GM12878 (cell line): ENCODE measurements around the gene KCNH6. TPM values are rescaled to one million over a fixed set of nuclear protein-coding genes. Genes with fewer than 3 reads are reported as not detected.

Experiments
- ATAC-seq: fragments of 200-7000 bp; cut with Tn5 transposase; 3 replicates; pipeline ENCODE4 v1.9.1; 2020; ENCODE audit warnings: mild to moderate bottlenecking, moderate library complexity
- BruUV-seq: library from RNA; stranded (reverse); fragments of 400-500 nt; replicated peaks from 2 replicates; lab custom pipeline; 2021; lab: Mats Ljungman, UMichigan
- CTCF ChIA-PET: fragments of 300-600 bp; sonication (Branson Sonifier 250); formaldehyde crosslinking; extraction: SDS; loops from one replicate; lab custom pipeline; 2021; ENCODE audit warnings: inconsistent platforms; lab: Yijun Ruan, JAX
- POLR2A ChIA-PET: fragments of 350-600 bp; formaldehyde crosslinking; extraction: SDS; loops from one replicate; lab custom pipeline; 2021; ENCODE audit warnings: inconsistent platforms; lab: Charles Lee
- RAD21 ChIA-PET: fragments of 300-600 bp; sonication (Branson Sonifier 250); formaldehyde crosslinking; loops from one replicate; lab custom pipeline; 2023; ENCODE audit warnings: antibody characterized with exemption; ENCODE audit not compliant: unreplicated experiment; lab: Charles Lee
- SMC1A ChIA-PET: fragments of 300-600 bp; sonication (Branson Sonifier 250); formaldehyde crosslinking; loops from one replicate; lab custom pipeline; 2023; ENCODE audit not compliant: unreplicated experiment, uncharacterized antibody; lab: Charles Lee
- DNase-seq: peaks from one replicate; pipeline ENCODE4 v3.0.0-alpha.2; 2011; ENCODE audit warnings: low read depth, low spot score
- FAIRE-seq: peaks from 3 replicates; lab custom pipeline; 2011; peaks lifted over from hg19 to GRCh38; lab: Jason Lieb, UNC
- H2AFZ ChIP-seq: 2 replicates; pipeline ENCODE4 v1.6.0; 2011; ENCODE audit warnings: low read depth, low read length, control low read depth; ENCODE audit not compliant: control insufficient read depth
- H3K27ac ChIP-seq: 2 replicates; pipeline ENCODE4 v1.5.1; 2011; ENCODE audit warnings: control low read depth; ENCODE audit not compliant: control insufficient read depth, insufficient read depth
- H3K27me3 ChIP-seq, 2 experiments: replicated peaks in 1 of 2; 2 replicates each; pipeline versions ENCODE4 v1.6.0 to v1.6.1; 2011; ENCODE audit warnings: low read length in 1 of 2; ENCODE audit not compliant: control insufficient read depth in 2 of 2, insufficient read depth in 2 of 2
- H3K36me3 ChIP-seq, 2 experiments: 2 replicates each; pipeline ENCODE4 v1.5.1; 2011; ENCODE audit warnings: low read length in 1 of 2; ENCODE audit not compliant: control insufficient read depth in 2 of 2, insufficient read depth in 2 of 2
- H3K4me1 ChIP-seq: 2 replicates; pipeline ENCODE4 v1.6.1; 2011; ENCODE audit warnings: mild to moderate bottlenecking, low read length, moderate library complexity, mixed read lengths; ENCODE audit not compliant: control insufficient read depth, insufficient read depth
- H3K4me2 ChIP-seq: 2 replicates; pipeline ENCODE4 v1.6.0; 2011; ENCODE audit warnings: control low read depth; ENCODE audit not compliant: control insufficient read depth, insufficient read depth
- H3K4me3 ChIP-seq: fragments of 200-600 bp; sonication (generic); 2 replicates; pipeline ENCODE4 v1.5.1; 2016
- H3K79me2 ChIP-seq: 2 replicates; pipeline ENCODE4 v1.6.0; 2011; ENCODE audit warnings: low read length; ENCODE audit not compliant: control insufficient read depth, insufficient read depth
- H3K9ac ChIP-seq: 2 replicates; pipeline ENCODE4 v1.8.0; 2011; ENCODE audit warnings: low read length, control low read depth, mixed read lengths; ENCODE audit not compliant: control insufficient read depth, insufficient read depth
- H3K9me3 ChIP-seq: replicated peaks from 3 replicates; pipeline ENCODE4 v1.5.1; 2011; ENCODE audit warnings: mild to moderate bottlenecking, low read length; ENCODE audit not compliant: control insufficient read depth, insufficient read depth
- H4K20me1 ChIP-seq: 2 replicates; pipeline ENCODE4 v1.6.0; 2011; ENCODE audit not compliant: control insufficient read depth, insufficient read depth
- JUND ChIP-seq: IDR thresholded peaks from 2 replicates; pipeline ENCODE4 v1.6.1; 2012; ENCODE audit warnings: low read depth, mild to moderate bottlenecking, low read length, improper control_type of control experiment, moderate library complexity
- LARP7 ChIP-seq: fragments of 450-650 bp; IDR thresholded peaks from 2 replicates; pipeline ENCODE4 v1.6.1; 2017; ENCODE audit warnings: mild to moderate bottlenecking
- RAD51 ChIP-seq: fragments of 450-650 bp; IDR thresholded peaks from 2 replicates; pipeline ENCODE4 v1.6.1; 2016; ENCODE audit warnings: moderate library complexity, mild to moderate bottlenecking, inconsistent platforms
- RFX5 ChIP-seq: IDR thresholded peaks from 2 replicates; pipeline ENCODE4 v1.6.1; 2011; ENCODE audit warnings: low read depth, low read length, improper control_type of control experiment
- WGBS: methylation state at CpG from one replicate; pipeline ENCODE4 v1.1.6; 2016; ENCODE audit warnings: low lambda C conversion rate; ENCODE audit not compliant: insufficient replicate concordance, insufficient coverage; ENCODE audit errors: missing lambda C conversion rate; 5-methylcytosine and 5-hydroxymethylcytosine counted together
- in situ Hi-C: fragments of 300-500 bp; cut with MboI; formaldehyde crosslinking; loops from 9 replicates; pipeline ENCODE4 v1.14.3; 2018; ENCODE audit warnings: mixed read lengths
- intact Hi-C: fragments of 100-400 bp; cut with micrococcal nuclease; formaldehyde crosslinking; loops from one replicate; pipeline ENCODE4 v1.14.2; 2022; ENCODE audit not compliant: unreplicated experiment
- polyA plus RNA-seq, 11 experiments: library from polyadenylated mRNA; depleted of rRNA in 4 of 11; unstranded in 6 of 11; stranded (reverse) in 5 of 11; fragments of >200 nt; fragmentation: Nextera tagmentation in 4 of 11; fragmentation: Illumina TruSeq in 1 of 11; extraction: Ambion mirVana in 4 of 11; extraction: Trizol in 1 of 11; gene quantifications; 1 replicate in 1 of 11; 2 replicates in 10 of 11; pipeline versions ENCODE4 v1.2.1 to v1.2.3, GENCODE V29; 2011 to 2016; ENCODE audit warnings: inconsistent platforms in 2 of 11, missing spikeins in 2 of 11, low read depth in 1 of 11
- total RNA-seq, 4 experiments: library from RNA; depleted of rRNA in 3 of 4; stranded (reverse); fragments of >200 nt in 3 of 4; fragmentation: Illumina TruSeq in 1 of 4; extraction: Trizol in 1 of 4; gene quantifications; 2 replicates each; pipeline versions ENCODE4 v1.2.1 to v1.2.3, GENCODE V29; 2013 to 2021
- TF ChIP-seq, protein P1 (sequence below): IDR thresholded peaks from 2 replicates; pipeline ENCODE4 v1.6.1; 2011; ENCODE audit warnings: mild to moderate bottlenecking, low read depth, low read length, moderate library complexity; ENCODE audit not compliant: insufficient replicate concordance
- TF ChIP-seq, protein P2 (sequence below): fragments of 150-350 bp; IDR thresholded peaks from 2 replicates; pipeline ENCODE4 v1.6.1; 2016; ENCODE audit warnings: low read depth, low read length
- TF ChIP-seq, protein P3 (sequence below): fragments of 450-650 bp; IDR thresholded peaks from 2 replicates; pipeline ENCODE4 v1.6.1; 2018; ENCODE audit warnings: mild to moderate bottlenecking, low read depth, moderate library complexity; ENCODE audit not compliant: partially characterized antibody
- TF ChIP-seq, protein P4 (sequence below): fragments of 450-650 bp; IDR thresholded peaks from 2 replicates; pipeline ENCODE4 v1.6.1; 2016; ENCODE audit warnings: mild to moderate bottlenecking

Gene KCNH6
- total and polyA plus RNA-seq, 10 of the 15 experiments (the other 5 are each of a cell fraction or from before 2014, with no cell fraction given) = not detected

DNA sequence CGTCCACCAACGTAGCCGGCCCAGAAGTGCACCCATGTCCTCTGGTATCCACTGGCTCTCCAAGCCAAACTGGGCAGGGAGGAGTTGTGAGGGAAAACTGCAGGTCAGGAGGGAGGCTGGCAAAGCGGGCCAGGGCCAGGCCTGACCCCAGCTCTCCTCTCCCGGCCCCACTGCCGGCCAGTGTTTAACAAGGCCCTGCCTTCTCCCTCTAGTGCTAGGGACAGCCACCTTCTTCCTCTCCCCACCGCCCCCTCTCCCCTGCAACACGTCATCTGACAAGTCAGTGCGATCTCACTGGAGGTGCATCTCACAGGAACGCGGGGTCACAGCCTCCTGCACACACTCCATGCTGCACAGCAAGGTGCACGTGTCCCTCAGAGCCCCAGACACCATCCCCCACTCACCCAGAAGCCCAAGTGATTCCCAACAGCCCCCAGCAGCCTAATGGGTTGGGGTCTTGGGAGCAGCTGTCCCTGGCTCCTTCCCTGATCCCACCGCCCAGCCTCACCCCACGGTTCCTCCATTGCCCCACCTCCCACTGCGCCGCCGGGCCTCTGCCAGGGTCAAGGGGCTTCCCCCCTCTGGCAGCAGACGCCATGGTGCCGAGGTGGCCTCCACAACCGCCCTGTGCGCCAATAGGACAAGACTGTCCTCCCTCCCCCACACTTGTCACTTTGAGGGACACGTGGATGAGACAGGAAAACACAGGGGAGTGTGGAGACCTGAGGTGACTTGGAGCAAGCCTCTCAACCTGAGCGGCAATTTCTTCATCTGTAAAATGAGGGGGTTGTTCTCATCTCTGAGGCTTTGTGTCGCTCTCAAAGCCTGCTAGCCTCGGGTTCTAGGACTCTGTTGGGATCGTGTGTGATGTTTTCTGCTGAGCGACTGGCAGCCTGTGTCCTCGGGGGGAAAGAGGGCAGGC, 47.4 kb upstream of the KCNH6 start:
- no peaks in the 10 kb centered on the region for H3K9me3 ChIP-seq
- peaks cover 5% of the 10 kb centered on the region for H3K4me1 ChIP-seq
- ATAC-seq (no peak), FAIRE-seq (no peak), DNase-seq (no peak)
- no peak overlapping the region for H3K4me2 ChIP-seq
- H3K27ac ChIP-seq = no peak overlapping the region
- ChIA-PET POLR2A (no interaction called here), SMC1A (no interaction called here), CTCF (interaction anchor here (0.9 to 7.0 kb wide), 4 partner anchors 32 to 136 kb away, joined by 3 to 104 read pairs (median 4); no protein-coding TSS in a partner anchor), RAD21 (interaction anchor here (6.5 kb wide), 1 partner anchor 47 kb away, joined by 75 read pairs; no protein-coding TSS in a partner anchor)
- H4K20me1 ChIP-seq = no peaks in the 10 kb centered on the region
- in situ Hi-C loops (loop anchor here (5.0 kb wide), 1 partner anchor 53 kb away; no protein-coding TSS in a partner anchor), intact Hi-C loops (loop anchor here (5.0 kb wide), 1 partner anchor 33 kb away; no protein-coding TSS in a partner anchor)
- H3K9ac ChIP-seq = no peak overlapping the region
- H3K79me2 ChIP-seq = no peaks in the 10 kb centered on the region
- H3K4me3 ChIP-seq = no peak overlapping the region
- H2AFZ ChIP-seq = no peak overlapping the region
- BruUV-seq = no TSS peak
- peaks cover 9 to 13% of the 10 kb centered on the region in 2 experiments for H3K27me3 ChIP-seq
- WGBS = 66% methylated on average over 28 of the region's 28 CpGs
- no peaks in the 10 kb centered on the region for H3K36me3 ChIP-seq
- TF ChIP-seq, protein P1, sequence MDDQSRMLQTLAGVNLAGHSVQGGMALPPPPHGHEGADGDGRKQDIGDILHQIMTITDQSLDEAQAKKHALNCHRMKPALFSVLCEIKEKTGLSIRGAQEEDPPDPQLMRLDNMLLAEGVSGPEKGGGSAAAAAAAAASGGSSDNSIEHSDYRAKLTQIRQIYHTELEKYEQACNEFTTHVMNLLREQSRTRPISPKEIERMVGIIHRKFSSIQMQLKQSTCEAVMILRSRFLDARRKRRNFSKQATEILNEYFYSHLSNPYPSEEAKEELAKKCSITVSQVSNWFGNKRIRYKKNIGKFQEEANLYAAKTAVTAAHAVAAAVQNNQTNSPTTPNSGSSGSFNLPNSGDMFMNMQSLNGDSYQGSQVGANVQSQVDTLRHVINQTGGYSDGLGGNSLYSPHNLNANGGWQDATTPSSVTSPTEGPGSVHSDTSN = no peak
- TF ChIP-seq RFX5 (no peak), LARP7 (no peak), JUND (no peak), RAD51 (no peak)
- TF ChIP-seq, protein P2, sequence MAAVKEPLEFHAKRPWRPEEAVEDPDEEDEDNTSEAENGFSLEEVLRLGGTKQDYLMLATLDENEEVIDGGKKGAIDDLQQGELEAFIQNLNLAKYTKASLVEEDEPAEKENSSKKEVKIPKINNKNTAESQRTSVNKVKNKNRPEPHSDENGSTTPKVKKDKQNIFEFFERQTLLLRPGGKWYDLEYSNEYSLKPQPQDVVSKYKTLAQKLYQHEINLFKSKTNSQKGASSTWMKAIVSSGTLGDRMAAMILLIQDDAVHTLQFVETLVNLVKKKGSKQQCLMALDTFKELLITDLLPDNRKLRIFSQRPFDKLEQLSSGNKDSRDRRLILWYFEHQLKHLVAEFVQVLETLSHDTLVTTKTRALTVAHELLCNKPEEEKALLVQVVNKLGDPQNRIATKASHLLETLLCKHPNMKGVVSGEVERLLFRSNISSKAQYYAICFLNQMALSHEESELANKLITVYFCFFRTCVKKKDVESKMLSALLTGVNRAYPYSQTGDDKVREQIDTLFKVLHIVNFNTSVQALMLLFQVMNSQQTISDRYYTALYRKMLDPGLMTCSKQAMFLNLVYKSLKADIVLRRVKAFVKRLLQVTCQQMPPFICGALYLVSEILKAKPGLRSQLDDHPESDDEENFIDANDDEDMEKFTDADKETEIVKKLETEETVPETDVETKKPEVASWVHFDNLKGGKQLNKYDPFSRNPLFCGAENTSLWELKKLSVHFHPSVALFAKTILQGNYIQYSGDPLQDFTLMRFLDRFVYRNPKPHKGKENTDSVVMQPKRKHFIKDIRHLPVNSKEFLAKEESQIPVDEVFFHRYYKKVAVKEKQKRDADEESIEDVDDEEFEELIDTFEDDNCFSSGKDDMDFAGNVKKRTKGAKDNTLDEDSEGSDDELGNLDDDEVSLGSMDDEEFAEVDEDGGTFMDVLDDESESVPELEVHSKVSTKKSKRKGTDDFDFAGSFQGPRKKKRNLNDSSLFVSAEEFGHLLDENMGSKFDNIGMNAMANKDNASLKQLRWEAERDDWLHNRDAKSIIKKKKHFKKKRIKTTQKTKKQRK = no peak
- TF ChIP-seq, protein P3, sequence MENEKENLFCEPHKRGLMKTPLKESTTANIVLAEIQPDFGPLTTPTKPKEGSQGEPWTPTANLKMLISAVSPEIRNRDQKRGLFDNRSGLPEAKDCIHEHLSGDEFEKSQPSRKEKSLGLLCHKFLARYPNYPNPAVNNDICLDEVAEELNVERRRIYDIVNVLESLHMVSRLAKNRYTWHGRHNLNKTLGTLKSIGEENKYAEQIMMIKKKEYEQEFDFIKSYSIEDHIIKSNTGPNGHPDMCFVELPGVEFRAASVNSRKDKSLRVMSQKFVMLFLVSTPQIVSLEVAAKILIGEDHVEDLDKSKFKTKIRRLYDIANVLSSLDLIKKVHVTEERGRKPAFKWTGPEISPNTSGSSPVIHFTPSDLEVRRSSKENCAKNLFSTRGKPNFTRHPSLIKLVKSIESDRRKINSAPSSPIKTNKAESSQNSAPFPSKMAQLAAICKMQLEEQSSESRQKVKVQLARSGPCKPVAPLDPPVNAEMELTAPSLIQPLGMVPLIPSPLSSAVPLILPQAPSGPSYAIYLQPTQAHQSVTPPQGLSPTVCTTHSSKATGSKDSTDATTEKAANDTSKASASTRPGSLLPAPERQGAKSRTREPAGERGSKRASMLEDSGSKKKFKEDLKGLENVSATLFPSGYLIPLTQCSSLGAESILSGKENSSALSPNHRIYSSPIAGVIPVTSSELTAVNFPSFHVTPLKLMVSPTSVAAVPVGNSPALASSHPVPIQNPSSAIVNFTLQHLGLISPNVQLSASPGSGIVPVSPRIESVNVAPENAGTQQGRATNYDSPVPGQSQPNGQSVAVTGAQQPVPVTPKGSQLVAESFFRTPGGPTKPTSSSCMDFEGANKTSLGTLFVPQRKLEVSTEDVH = no peak
- TF ChIP-seq, protein P4, sequence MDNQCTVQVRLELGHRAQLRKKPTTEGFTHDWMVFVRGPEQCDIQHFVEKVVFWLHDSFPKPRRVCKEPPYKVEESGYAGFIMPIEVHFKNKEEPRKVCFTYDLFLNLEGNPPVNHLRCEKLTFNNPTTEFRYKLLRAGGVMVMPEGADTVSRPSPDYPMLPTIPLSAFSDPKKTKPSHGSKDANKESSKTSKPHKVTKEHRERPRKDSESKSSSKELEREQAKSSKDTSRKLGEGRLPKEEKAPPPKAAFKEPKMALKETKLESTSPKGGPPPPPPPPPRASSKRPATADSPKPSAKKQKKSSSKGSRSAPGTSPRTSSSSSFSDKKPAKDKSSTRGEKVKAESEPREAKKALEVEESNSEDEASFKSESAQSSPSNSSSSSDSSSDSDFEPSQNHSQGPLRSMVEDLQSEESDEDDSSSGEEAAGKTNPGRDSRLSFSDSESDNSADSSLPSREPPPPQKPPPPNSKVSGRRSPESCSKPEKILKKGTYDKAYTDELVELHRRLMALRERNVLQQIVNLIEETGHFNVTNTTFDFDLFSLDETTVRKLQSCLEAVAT = no peak
